Measurements from ENCODE around the gene AANAT. TPM values are rescaled to one million over a fixed set of nuclear protein-coding genes. Genes with fewer than 3 reads are reported as not detected.

The AANAT gene
- total RNA-seq, 4 donors from 2014 or later = not detected

DNA sequence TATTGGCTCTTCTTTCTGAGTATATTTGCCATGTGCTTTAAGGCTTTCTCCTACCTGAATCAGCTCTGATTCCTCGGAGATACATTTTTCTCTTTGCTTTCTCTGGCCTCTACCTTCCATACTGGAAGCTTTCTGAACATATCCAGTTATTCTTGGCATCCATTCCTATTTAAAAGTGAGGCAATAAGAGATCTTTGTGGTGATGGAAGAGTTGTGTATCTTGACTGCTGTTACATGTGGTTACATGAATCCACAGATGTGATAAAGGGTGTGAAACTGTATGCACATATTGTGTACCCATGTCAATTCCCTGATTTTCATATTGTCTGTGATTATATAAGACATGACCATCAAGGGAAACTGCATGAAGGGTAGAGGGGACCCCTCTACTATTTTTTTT is 38.9 kb upstream of the AANAT start:
- Histone ChIP-seq H3K4me3 (no peak overlapping the region), H3K36me3 (no peaks in the 10 kb centered on the region), H3K9me3 (no peaks in the 10 kb centered on the region), H3K27me3 (no peaks in the 10 kb centered on the region), H3K4me1 (peaks cover 9 to 22% (median 14%) of the 10 kb centered on the region in 4 donors), H3K27ac (no peak overlapping the region)
- in situ Hi-C loops (cut with MboI; ENCODE audit: low pct_ligation_motif_present in 1 of 4, low pct_unique_long_range_greater_than_20kb in 1 of 4, low sequenced_read_pairs in 3 of 4) = no loop called here
- 90 to 100% methylated on average over 1 of the region's 1 CpG for WGBS, 2 donors (ENCODE audit: low coverage in 1 of 2)
- no peak for DNase-seq
- intact Hi-C loops (cut with DNase I; ENCODE audit: low total_unique reads) = no loop called here
- TF ChIP-seq, protein P1, sequence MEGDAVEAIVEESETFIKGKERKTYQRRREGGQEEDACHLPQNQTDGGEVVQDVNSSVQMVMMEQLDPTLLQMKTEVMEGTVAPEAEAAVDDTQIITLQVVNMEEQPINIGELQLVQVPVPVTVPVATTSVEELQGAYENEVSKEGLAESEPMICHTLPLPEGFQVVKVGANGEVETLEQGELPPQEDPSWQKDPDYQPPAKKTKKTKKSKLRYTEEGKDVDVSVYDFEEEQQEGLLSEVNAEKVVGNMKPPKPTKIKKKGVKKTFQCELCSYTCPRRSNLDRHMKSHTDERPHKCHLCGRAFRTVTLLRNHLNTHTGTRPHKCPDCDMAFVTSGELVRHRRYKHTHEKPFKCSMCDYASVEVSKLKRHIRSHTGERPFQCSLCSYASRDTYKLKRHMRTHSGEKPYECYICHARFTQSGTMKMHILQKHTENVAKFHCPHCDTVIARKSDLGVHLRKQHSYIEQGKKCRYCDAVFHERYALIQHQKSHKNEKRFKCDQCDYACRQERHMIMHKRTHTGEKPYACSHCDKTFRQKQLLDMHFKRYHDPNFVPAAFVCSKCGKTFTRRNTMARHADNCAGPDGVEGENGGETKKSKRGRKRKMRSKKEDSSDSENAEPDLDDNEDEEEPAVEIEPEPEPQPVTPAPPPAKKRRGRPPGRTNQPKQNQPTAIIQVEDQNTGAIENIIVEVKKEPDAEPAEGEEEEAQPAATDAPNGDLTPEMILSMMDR (IDR thresholded peaks at IDR 0.05) = no peak
- TF ChIP-seq EP300 (IDR thresholded peaks at IDR 0.05; ENCODE audit: low read depth) = no peak
- TF ChIP-seq POLR2AphosphoS5 (IDR thresholded peaks at IDR 0.05) = no peak
- no peak for TF ChIP-seq POLR2A (IDR thresholded peaks at IDR 0.05)

DNA sequence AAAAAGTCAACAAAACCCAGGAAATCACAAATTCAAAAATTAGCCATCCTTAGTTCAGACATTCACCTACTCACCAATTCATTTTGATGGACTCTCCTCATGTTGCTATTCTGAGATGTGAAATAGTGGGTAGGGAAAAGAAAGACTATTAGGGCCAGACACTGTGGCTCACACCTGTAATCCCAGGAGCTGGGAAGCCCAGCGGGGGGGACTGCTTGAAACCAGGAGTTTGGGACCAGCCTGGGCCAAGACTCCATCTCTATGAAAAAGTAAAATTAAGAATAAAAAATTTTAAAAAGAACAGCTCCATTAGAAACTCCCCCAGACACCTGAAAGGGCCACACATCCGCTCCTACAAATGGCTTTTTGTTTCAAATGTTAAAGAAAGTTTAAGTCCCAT is 35.9 kb upstream of the AANAT start:
- intact Hi-C loops (cut with DNase I; ENCODE audit: low total_unique reads) (no loop called here), in situ Hi-C loops (cut with MboI; ENCODE audit: low pct_ligation_motif_present in 1 of 4, low pct_unique_long_range_greater_than_20kb in 1 of 4, low sequenced_read_pairs in 3 of 4) (no loop called here)
- no peak for DNase-seq
- TF ChIP-seq, protein P1 (IDR thresholded peaks at IDR 0.05) = no peak
- TF ChIP-seq EP300 (IDR thresholded peaks at IDR 0.05; ENCODE audit: low read depth) (no peak), POLR2A (IDR thresholded peaks at IDR 0.05) (no peak), POLR2AphosphoS5 (IDR thresholded peaks at IDR 0.05) (no peak)
- Histone ChIP-seq H3K36me3 (no peaks in the 10 kb centered on the region), H3K27ac (no peak overlapping the region), H3K27me3 (no peaks in the 10 kb centered on the region), H3K9me3 (no peaks in the 10 kb centered on the region), H3K4me3 (no peak overlapping the region), H3K4me1 (peaks cover 9 to 20% (median 14%) of the 10 kb centered on the region in 4 donors)
- 98 to 100% methylated on average over 2 of the region's 2 CpGs for WGBS, 2 donors (ENCODE audit: low coverage in 1 of 2)

DNA sequence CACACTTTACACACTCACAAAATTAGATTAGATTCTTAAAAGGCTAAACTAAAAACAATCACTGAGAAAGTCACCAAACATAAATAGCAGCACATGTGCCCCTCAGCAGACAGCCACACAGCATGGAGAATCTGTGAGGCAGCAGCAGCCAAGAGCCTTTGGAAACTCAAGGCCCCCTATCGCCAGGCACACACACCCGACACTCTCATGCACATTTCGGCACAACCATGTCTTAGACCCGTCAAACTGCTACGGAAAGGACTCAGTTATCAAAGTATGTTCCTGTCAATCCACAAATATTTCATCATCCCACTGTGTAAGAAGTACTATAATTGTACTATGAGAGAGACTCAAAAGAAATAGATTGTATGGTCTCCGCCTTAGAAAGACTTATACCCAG is 35.4 kb upstream of the AANAT start:
- Histone ChIP-seq H3K4me1 (peaks cover 9 to 16% (median 12%) of the 10 kb centered on the region in 4 donors), H3K9me3 (no peaks in the 10 kb centered on the region), H3K27ac (no peak overlapping the region), H3K27me3 (no peaks in the 10 kb centered on the region), H3K4me3 (no peak overlapping the region), H3K36me3 (no peaks in the 10 kb centered on the region)
- 88 to 91% methylated on average over 6 of the region's 6 CpGs for WGBS, 2 donors (ENCODE audit: low coverage in 1 of 2)
- no peak for DNase-seq
- TF ChIP-seq POLR2AphosphoS5 (IDR thresholded peaks at IDR 0.05) (no peak), EP300 (IDR thresholded peaks at IDR 0.05; ENCODE audit: low read depth) (no peak), POLR2A (IDR thresholded peaks at IDR 0.05) (no peak)
- TF ChIP-seq, protein P1 (IDR thresholded peaks at IDR 0.05) = no peak
- in situ Hi-C loops (cut with MboI; ENCODE audit: low pct_ligation_motif_present in 1 of 4, low pct_unique_long_range_greater_than_20kb in 1 of 4, low sequenced_read_pairs in 3 of 4) (no loop called here), intact Hi-C loops (cut with DNase I; ENCODE audit: low total_unique reads) (no loop called here)

DNA sequence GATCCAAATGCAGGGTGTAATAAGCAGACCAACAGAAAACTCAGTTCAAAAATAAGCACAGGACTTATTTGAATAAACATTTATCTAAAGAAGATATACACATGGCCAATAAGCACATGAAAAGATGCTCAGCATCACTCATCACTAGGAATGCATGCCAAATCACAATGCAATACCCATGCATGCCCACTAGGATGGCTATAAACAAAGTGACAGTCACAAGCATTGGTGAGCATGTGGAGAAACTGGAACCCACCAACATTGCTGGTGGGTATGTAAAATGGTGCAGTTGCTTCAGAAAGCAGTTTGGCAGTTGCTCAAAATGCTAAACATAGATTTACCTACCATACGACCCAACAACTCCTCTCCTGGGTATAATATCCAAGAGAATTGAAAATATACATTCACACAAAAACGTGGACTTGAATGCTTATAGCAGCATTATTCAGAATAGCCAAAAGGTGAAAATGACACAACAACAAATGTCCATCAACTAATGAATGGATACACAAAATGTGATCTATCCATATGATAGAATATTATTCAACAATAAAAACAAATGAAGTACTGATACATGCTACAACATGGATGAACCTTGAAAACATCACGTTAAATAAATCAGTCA is 34.6 kb upstream of the AANAT start:
- H3K36me3 ChIP-seq = no peaks in the 10 kb centered on the region
- no peak overlapping the region for H3K27ac ChIP-seq
- TF ChIP-seq EP300 (IDR thresholded peaks at IDR 0.05; ENCODE audit: low read depth) (no peak), POLR2A (IDR thresholded peaks at IDR 0.05) (no peak), POLR2AphosphoS5 (IDR thresholded peaks at IDR 0.05) (no peak)
- TF ChIP-seq, protein P1 (IDR thresholded peaks at IDR 0.05) = peak in 3 of 5 experiments; percentile 19 to 41 (median 24)
- H3K27me3 ChIP-seq = no peaks in the 10 kb centered on the region
- no peaks in the 10 kb centered on the region for H3K9me3 ChIP-seq
- WGBS, 2 donors (ENCODE audit: low coverage in 1 of 2) = 77 to 92% methylated on average over 3 of the region's 3 CpGs
- intact Hi-C loops (cut with DNase I; ENCODE audit: low total_unique reads) = no loop called here
- H3K4me3 ChIP-seq = no peak overlapping the region
- no peak for DNase-seq
- peaks cover 4 to 7% (median 6%) of the 10 kb centered on the region in 4 donors for H3K4me1 ChIP-seq
- in situ Hi-C loops (cut with MboI; ENCODE audit: low pct_ligation_motif_present in 1 of 4, low pct_unique_long_range_greater_than_20kb in 1 of 4, low sequenced_read_pairs in 3 of 4) = no loop called here

Measured in transverse colon (tissue), 4 donors.